HG02981 (cell line): Measurements from ENCODE around the gene OTP.

Experiments used
- ATAC-seq: cut with Tn5 transposase; IDR thresholded peaks from one replicate; pipeline ENCODE4 v1.9.1; 2021; ENCODE audit warnings: mild to moderate bottlenecking, moderate library complexity; ENCODE audit not compliant: unreplicated experiment

The OTP gene

GRCh38 chr5:77637998-77638762 lies at the start of gene OTP:
TSS of gene OTP (minus strand) at chr5:77638713. CDS start at chr5:77638549, 164 bp downstream.
- ATAC-seq, result no peak

- no peak for ATAC-seq
Observed at GRCh38 chr5:77683171-77683732, 44.7 kb upstream of the OTP start.

GRCh38 chr5:77670526-77670925 lies 32.0 kb upstream of the OTP start:
- ATAC-seq, result no peak

GRCh38 chr5:77669677-77670076 lies 31.2 kb upstream of the OTP start:
- ATAC-seq, result no peak

GRCh38 chr5:77663090-77663863 lies 24.8 kb upstream of the OTP start:
- ATAC-seq, result no peak

- no peak for ATAC-seq
Observed at GRCh38 chr5:77662635-77663034, 24.1 kb upstream of the OTP start.

- ATAC-seq, result no peak
Observed at GRCh38 chr5:77658662-77659061, 20.1 kb upstream of the OTP start.

GRCh38 chr5:77651343-77651742 lies 12.8 kb upstream of the OTP start:
- ATAC-seq, result no peak

GRCh38 chr5:77650686-77651085 lies 12.2 kb upstream of the OTP start:
- ATAC-seq, result no peak

GRCh38 chr5:77649776-77650175 lies 11.3 kb upstream of the OTP start:
- no peak for ATAC-seq

GRCh38 chr5:77645995-77646639 lies 7.6 kb upstream of the OTP start:
- ATAC-seq, result no peak

- ATAC-seq, result peak; percentile 59
Observed at GRCh38 chr5:77645158-77645994, 6.9 kb upstream of the OTP start.

- no peak for ATAC-seq
Observed at GRCh38 chr5:77644371-77645157, 6.1 kb upstream of the OTP start.

GRCh38 chr5:77643654-77644370 lies 5.3 kb upstream of the OTP start:
- ATAC-seq, result no peak

GRCh38 chr5:77642738-77643653 lies 4.5 kb upstream of the OTP start:
- no peak for ATAC-seq

- ATAC-seq, result no peak
Observed at GRCh38 chr5:77641963-77642737, 3.6 kb upstream of the OTP start.

GRCh38 chr5:77641397-77641943 lies 3.0 kb upstream of the OTP start:
- ATAC-seq, result no peak
